HG02870 (cell line): ENCODE results near the gene FHIT.

Source experiments
- ATAC-seq: cut with Tn5 transposase; IDR thresholded peaks from one replicate; pipeline ENCODE4 v1.9.1; 2021; ENCODE audit warnings: mild to moderate bottlenecking, moderate library complexity; ENCODE audit not compliant: unreplicated experiment

Gene FHIT

GRCh38 chr3:60435941-60436650 is 815.2 kb downstream of the FHIT start:
- no peak for ATAC-seq

DNA sequence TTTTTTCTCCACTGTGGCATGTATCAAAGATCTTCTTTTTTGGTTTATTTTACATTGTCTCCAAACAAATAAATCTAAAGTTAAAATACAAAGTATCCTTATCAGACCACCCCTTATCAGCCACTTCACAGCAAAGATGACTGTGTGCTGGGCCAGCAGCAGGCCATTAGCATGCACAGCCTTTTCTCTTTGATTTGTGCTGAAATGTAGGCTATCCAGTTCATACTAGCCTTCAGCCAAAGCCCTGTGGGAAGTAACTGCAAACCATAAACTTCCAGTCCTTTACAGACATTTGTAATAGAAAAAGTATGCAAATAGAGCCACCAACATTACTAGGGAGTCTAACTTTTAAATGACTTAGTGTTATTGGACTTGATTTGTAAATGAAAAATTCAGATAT is 816.3 kb downstream of the FHIT start:
- no peak for ATAC-seq

DNA sequence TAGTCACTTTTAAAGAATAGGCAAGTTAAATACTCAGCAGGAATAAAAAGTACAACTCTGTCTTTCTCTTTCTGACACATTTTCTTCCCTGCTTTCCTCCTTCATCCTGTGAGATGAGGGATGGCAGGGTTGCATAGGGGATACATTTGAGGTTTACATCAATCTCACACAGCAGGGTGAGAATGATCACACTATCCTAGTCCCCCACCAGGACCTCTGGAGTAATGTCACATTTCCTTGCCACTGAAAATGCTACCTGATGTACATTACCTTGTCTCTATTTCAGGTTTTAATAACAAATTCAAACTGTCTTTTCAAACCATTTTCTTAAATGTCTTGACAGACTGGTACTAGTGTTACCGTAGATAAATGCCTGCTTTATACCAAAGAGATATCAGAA is 816.9 kb downstream of the FHIT start:
- ATAC-seq: no peak

DNA sequence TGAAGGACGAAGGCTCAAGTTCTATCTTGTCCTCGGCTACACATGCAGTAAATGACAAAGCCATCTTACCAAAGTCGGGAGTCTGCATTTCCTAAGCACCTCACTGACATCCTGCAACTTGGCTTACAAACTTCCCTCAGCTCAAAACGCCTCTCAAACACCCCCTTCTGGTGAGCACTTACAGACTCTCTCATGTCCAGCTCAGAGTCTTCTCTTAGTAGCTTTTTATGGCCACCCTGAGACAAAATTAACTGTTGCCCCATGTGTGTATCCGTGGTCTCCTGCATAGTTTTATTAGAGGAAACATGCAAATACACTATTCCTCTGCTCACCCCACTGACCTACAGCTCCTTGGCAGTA is 819.7 kb downstream of the FHIT start:
- ATAC-seq: no peak

DNA sequence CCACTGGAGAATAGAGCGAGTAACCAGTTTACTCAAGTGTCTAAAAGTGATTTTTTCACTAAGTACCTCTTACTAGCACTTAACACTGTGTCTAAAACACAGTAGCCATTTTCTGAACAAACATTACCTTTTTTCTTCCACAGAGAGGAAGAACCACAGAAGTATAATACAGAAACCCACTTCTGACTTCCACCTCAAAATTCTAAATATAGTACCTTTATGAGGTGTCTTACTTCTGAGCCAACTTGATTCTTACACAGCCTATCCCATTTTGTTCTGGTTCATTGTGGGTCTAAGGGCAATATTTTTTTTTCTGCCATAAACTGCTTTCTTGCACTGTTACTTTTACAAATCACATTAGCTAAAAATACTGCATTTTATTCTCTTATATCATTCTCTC is 821.0 kb downstream of the FHIT start:
- no peak for ATAC-seq

GRCh38 chr3:60427109-60427508 is 824.1 kb downstream of the FHIT start:
- no peak for ATAC-seq

GRCh38 chr3:60424942-60425341 is 826.3 kb downstream of the FHIT start:
- no peak for ATAC-seq

DNA sequence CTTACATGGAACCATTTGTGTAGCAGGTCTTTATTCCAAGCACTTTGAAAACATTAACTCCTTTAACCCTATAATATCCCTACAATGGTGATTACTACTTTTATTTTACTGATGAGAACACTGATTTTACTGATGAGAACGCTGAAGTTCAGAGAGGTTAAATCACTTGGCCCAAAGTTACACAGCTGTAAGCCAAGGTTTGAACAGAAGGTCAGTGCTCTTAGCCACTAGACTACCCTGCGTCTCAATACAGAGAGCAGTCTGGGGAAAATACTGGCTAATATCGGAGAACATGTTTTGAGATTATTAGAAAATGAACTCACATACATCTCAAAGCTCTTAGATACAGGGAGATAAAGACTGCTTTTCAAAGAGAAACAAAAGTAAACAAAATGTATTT is 827.2 kb downstream of the FHIT start:
- ATAC-seq: no peak

- ATAC-seq: no peak
These were observed 827.7 kb downstream of the FHIT start for GRCh38 chr3:60423556-60423955.

- no peak for ATAC-seq
These were observed 829.4 kb downstream of the FHIT start for GRCh38 chr3:60421749-60422446.

GRCh38 chr3:60417576-60417975 is 833.7 kb downstream of the FHIT start:
- no peak for ATAC-seq

- no peak for ATAC-seq
These were observed 837.2 kb downstream of the FHIT start for GRCh38 chr3:60414011-60414410.

GRCh38 chr3:60413551-60413950 is 837.7 kb downstream of the FHIT start:
- no peak for ATAC-seq

- no peak for ATAC-seq
These were observed 847.4 kb downstream of the FHIT start for GRCh38 chr3:60403866-60404265.

DNA sequence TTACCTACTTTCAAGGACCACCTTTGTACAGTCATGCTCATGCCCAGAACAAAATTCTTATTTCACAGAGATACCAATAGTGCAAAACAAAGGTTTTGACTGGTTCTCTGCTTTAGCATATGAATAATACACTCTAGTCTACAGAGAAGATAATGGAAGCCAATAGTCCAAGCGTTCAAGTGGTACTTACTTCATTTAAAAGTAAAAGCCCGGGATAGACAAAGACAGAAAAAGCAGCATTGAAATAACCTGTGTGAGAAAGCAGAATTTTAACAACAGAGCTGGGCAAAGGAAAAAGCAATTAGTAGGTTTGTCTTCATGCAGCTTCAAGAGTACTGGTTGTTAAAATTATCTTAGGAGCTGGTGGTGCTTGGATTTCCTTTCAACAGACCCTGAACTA is 848.3 kb downstream of the FHIT start:
- ATAC-seq: no peak

- ATAC-seq: no peak
These were observed 851.1 kb downstream of the FHIT start for GRCh38 chr3:60399861-60400845.

DNA sequence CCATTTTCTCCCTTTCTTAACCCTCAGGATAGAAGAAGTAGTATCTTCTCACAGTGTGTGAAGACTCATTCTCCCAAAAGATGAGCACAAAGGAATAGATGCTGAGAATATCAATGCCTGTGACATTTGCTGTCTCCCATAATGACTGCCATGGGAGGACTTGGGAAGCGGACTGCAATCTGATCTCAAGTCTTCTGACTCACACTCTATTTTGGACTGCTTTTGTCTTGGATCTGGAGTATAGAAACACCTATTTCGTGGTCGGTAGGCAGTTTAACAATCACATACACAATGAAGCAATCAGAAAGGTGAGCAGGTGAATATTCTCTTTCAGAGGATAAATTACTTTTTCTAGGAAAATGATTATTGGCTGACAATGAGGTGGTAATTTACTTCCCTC is 852.0 kb downstream of the FHIT start:
- no peak for ATAC-seq

GRCh38 chr3:60395173-60395762 is 856.0 kb downstream of the FHIT start:
- ATAC-seq: no peak

- no peak for ATAC-seq
These were observed 857.3 kb downstream of the FHIT start for GRCh38 chr3:60393946-60394345.

- no peak for ATAC-seq
These were observed 858.8 kb downstream of the FHIT start for GRCh38 chr3:60392501-60392900.

DNA sequence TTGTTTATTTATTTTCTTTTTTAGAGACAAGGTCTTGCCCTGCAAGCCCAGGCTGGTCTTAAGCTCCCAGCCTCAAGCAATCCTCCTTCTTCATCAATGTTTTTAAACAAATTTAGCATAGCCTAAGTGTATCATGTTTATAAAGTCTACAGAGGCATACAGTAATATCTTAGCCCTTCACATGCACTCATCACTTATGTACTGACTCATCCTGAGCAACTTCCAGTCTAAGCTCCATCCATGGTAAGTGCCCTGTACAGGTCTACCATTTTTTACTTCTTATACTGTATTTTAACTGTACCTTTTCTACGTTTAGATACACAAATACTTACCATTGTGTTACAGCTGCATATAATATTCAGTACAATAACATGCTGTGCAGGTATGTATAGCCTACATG is 860.0 kb downstream of the FHIT start:
- ATAC-seq: no peak
